GM12892 (cell line): ENCODE measurements around the gene RPS27.

Experiments used
- POLR2A ChIP-seq: IDR thresholded peaks from 2 replicates; pipeline ENCODE4 v1.6.1; 2011; ENCODE audit warnings: low read depth, low read length, control low read depth
- POLR2AphosphoS5 ChIP-seq: IDR thresholded peaks from 2 replicates; pipeline ENCODE4 v1.6.1; 2011; ENCODE audit warnings: low read depth, low read length, control low read depth
- TAF1 ChIP-seq: IDR thresholded peaks from 2 replicates; pipeline ENCODE4 v1.6.1; 2011; ENCODE audit warnings: low read depth, mild to moderate bottlenecking, control low read depth, low read length, borderline replicate concordance

DNA sequence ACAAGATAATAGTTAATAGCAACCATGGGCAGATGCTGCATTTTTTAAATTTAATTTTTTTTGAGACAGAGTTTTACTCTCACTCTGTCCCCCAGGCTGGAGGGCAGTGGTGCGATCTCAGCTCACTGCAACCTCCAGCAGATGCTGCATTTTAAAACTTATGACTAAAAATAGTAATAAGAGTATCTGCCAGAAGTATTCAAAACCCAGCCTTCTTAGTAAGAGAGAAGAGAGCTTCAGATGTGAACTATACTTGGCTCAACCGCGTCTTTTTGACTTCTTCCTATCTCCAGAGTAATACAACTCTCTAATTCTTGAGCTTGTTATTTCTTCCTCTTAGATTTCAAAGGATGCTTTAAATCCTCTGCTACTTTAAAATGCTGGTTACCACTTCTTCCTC lies 4.6 kb downstream of the RPS27 start:
- TF ChIP-seq POLR2AphosphoS5 (no peak), POLR2A (no peak), TAF1 (no peak)
